Suppressor macrophage treated with lipopolysaccharide for 4 hours (primary cell): ENCODE results near the gene KIAA1191.

ENCODE experiments used
- DNase-seq: peaks from one replicate; pipeline ENCODE4 v3.0.0-alpha.2; 2020

The KIAA1191 gene

DNA sequence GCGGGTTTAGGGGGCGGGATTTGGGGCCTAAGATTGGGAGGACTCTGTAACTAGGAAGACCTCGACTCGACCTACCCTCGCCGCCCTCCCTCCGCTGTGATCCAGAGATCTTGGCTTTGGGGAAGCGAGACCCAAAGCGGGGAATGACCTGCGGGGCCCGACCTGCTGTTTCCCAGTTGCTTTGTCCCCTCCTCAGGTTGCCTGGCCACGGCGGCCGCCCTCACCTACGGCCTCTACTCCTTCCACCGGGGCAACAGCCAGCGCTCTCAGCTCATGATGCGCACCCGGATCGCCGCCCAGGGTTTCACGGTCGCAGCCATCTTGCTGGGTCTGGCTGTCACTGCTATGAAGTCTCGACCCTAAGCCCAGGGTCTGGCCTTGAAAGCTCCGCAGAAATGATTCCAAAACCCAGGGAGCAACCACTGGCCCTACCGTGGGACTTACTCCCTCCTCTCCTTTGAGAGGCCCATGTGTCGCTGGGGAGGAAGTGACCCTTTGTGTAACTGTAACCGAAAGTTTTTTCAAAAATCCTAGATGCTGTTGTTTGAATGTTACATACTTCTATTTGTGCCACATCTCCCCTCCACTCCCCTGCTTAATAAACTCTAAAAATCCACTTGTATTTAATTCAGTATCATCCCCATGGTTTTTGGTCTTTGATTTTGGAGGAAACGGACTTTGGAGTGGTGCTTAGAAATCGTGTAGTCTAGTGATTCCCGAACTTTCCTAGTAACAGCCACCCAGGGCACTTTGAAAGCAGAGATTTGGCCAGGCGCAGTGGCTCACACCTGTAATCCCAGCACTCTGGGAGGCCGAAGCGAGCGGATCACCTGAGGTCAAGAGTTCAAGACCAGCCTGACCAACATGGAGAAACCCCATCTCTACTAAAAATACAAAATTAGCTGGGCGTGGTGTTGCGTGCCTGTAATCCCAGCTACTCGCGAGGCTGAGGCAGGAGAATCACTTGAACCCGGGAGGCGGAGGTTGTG lies 27.9 kb upstream of the KIAA1191 start:
- DNase-seq = peak; percentile 48

DNA sequence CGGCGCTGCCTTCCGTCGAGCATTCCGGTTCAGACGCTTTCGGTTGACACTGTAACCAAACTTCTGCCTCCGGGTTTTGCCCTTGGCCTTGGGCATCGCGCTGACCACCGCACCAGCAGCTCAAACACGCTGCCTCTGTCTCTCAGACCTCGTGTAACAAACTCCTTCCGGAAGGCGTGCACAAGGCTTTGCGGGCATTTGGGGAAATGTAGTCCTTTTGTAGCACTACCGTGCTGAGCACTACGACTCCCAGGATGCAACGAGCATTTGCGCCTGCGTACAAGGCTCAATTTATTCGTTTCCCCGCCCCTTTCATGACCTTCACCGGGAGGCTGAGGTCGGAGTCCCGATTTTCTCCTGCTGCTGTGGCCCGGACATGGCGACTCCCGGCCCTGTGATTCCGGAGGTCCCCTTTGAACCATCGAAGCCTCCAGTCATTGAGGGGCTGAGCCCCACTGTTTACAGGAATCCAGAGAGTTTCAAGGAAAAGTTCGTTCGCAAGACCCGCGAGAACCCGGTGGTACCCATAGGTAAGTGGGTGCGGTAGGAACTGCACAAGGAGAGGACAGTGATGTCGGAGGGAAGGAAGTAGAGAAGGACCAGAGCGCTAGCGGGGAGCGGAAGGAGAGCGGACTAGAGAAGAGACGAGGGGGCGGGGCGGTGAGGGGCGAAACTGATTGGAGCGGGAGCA lies 27.0 kb upstream of the KIAA1191 start, which contains the start of the genes HIGD2A and NOP16:
HIGD2A (plus strand) TSS at position 308 of the 691 bp plus-strand sequence; CDS start at position 377, 69 bp downstream.
NOP16 (minus strand) TSS at position 155 of the 691 bp plus-strand sequence; CDS start at position 96, 59 bp downstream.
- peak; percentile 99 for DNase-seq

DNA sequence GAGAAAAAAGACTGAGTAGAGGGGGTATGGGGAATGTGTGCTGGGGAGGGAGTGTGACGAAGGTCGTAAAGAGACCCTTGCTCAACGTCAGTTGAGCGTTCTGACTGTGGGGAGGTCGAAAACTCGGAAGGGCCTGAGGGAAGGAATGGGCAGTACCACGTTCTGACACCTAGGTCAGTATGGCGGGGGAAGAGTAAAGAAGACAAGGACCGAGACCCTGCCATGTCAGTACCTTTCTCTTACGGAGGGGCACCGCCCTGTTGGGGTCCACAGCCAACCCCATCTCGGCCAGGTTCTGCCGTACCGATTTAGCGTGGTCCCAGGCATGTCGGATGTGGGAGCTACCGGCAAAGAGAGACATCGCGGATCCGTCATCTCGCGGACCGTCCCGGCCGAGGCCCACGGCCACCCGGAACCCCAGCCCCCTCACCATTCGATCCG lies 26.5 kb upstream of the KIAA1191 start:
- peak; percentile 9 for DNase-seq

DNA sequence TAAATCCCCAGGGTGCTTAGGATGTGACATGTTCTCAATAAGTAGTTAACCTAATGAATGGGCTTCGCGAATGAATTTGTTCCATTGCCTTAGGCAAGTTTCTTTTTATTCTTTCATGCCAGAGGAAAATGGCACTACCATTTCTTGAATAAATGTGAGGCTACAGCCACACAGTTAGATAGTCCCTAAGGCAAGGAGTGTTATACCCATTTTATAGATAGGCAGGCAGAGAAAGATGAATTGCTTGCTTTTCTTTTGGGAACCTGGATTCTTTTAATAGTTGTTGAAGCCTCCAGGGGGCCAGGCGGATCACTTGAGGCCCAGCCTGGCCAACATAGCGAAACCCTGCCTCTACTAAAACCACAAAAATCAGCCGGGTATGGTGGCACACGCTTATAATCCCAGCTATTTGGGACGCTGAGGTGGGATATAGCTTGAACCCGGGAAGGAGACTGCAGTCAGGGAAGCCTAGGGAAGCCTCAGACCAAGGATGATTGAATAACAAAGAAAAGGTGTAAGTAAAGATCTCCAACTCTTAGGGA lies 25.9 kb upstream of the KIAA1191 start:
- DNase-seq = no peak

DNA sequence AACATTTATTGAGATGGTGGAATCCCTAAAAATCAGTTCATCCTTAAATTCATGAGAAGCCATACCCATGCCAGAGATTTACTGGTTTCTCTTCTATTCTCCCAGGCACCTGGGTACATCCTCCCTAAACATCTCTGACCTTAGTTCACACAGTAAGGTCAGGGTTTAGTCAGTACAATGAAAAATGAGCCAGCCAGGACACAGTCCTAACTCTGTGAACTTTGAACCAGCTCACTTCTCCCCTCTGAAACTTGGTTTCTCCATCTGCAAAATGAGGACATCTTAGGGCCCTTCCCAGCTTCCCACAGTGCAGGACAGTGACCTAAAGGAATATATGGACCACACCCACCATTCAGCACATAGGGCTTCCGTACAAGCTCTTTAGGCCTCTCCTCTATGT lies 24.9 kb upstream of the KIAA1191 start:
- no peak for DNase-seq

DNA sequence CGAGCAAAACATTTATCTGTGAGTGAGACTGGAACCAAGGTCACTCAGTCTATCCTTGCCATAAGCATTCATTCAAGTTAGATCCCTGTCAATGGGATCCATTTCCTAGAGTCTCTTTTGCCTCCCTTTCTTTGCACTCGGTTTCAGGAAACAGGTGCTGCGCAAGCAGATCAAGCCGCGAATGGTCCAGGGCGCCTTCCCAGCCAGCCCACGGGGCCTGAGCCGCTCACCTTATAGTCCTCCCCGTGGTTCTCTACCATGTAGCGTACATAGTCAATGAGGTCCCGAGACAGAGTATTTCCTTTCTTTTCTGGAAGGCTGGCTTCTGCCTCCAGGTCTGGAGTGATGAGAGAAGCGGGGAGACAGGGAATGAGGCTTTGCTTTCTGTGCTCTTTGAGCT lies 23.4 kb upstream of the KIAA1191 start:
- no peak for DNase-seq

DNA sequence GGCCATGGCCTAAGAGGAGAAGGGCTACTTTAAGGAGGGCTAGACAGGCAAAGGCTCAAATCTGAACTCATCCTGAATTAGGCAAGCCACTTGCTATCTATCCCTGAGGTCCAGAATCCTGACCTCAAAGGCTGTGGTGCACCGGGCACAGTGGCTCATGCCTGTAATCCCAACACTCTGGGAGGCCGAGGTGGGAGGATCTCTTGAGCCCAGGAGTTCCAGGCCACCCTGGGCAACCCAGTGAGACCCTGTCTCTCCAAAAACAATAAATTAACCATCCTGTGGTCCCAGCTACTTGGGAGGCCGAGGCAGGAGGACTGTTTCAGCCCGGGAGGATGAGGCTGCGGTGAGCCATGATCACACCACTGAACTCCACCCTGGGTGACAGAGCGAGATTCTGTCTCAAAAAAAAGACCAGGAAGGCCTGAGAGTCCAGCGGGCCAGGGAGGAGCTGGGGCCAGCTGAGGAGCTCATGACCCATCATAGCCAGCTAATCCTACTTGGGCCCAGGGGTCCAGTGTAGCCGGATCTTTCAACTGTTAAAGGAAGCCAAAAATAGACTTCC lies 22.9 kb upstream of the KIAA1191 start:
- DNase-seq = no peak

DNA sequence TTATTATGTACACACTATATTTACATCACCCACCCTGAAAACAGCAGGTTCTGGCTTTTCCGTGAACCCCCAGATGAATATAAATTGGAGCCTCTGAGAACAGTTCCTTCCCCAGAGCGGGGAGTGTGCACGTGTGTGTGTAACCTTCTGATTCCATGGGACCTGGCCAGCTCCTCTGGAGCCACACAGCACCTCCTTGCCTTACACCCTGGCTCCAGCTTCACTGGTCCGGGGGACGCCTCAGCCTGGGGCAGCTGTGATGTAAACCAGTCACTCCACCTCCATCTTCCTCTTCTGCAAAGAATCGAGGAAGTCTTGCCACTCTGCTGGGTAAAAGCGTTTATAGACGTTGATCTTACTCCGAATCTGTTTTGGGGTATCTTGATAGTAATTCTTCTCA lies 22.4 kb upstream of the KIAA1191 start:
- DNase-seq = no peak

DNA sequence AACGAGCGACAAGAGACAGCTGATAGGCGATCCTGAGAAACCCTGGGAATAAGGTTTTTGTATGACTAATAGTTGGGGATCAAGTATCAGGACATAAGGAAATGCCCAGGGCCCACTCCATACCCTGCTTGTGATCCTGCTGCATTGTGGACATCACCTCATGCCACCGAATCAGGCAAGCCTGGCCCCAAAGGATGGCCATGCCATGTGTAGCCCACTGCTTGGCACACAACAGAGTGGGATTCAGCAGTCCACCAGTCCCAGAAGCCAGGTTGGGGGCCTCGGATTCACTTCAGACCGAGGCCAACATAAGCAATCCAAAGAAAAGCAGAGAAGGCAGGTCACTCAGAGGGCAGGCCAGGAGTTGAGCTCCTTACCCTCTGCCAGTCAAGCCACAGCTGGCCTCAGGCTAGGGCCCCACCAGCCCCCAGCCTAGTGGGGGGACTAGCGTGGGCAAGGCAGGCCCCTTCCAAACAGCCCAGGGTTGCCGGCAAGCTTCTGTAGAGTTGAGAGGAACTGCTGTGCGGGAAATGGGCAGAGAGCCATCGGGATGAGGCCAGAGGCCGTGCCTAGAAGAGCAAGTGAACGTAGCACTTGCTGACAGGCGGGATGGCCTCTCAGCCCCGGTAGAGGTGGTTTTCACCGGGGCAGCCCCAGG lies 21.8 kb upstream of the KIAA1191 start:
- DNase-seq = no peak

DNA sequence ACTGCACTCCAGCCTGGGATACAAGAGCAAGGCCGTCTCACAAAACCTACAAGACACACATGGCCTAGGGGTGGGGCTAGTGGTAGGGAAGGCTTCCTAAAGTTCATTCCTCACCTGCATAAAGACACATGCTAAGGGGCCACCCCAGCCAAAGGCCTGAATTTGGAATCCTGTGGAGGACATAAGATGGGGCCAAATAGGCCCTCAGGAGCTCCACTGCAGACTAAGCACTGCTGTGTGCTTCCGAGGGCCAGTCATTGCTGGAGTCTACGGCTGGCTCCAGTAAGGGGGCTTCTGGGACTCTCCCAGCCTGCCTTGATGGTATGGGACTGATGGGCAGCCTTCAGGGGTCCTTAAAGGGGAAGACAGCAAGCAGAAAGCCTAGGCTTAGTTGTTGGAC lies 21.2 kb upstream of the KIAA1191 start:
- DNase-seq = no peak

DNA sequence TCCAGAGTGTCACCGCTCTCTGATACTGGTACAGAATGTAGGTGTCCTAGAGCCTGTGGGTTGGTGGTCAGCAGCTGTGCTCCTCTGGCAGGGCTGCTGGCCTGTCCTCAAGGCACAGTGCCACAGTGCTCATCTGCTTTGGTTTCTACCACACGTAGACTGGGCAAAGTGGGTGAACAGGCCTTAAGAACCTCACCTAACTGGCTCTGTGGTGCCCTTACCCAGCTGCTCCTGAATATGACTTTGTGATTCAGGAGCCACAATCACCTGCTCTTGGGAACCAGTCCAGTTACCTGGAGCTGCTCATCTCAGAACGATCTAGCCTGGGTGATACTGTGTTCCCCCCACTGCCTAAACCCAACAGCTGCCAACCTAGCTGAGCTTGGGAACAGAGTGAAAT lies 20.4 kb upstream of the KIAA1191 start:
- DNase-seq = no peak

DNA sequence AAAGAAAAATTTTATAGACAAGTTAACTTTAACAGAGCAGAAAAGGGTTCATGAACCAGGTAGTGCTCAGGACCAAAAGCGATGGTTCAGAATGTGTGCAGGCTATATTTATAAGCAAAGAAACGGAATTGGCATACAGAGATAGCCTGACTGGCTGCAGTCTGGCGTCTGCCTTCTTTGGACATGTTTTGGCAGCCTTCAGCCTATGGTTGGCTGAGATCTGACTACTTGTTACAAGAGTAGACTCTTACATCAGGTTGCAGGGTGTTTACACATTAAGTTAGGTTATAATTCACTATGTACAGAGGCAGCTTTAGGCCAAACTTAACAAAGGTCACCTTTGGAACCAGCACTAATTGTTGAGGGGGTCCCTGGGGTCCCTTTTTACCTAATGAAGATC lies 19.9 kb upstream of the KIAA1191 start:
- DNase-seq = no peak

DNA sequence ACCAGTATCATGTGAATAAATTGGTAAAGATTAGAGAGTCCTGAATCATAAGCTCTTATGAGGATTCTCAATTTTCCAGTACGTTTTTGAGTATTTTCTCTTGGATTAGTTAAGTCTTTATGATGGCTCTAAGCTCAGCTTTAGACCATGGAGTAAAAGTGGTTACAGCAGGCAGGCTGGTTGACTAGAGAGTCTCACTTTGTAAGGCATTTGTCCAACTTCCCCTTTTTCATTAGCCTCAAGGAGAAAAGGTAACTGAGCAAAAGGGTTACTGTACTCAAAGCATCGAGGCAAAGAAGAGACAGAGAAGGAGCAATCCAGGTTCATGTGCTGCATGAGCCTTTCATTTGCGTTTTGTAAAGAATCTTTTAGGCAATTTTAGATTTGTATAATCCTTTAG lies 18.3 kb upstream of the KIAA1191 start:
- no peak for DNase-seq

DNA sequence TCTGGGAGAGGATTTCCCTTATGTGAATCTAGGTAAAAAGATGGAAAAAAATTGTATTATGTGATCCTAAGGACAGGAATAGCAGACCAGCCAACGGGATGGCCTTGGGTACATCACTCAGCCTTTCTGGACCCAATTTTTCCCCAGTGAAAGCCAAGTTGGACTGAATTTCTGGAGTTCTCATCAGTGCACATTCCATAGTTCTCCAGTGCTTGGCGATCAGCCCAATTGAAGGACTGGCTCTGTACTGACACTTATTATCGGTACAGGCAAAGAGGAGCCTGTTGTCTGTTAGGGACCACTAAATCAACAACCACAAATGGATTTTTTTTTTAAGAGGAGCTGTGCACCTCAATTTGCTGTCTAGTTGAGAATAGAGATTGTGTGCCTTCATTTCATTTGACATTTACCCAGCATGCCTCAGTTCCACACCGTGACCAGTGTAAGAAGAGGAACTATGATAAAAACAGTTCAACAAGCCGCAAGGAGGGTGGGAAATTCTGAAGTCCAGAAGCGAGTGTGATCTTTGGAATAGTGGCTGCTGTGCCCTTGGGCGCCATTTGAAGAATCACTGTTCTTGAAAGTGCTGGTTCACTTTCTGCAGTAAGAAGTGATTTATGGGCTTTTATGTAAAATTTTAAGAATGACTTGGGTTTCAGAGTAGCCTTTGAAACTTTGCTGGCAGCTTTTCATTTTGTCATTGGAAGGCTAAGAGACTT lies 11.7 kb upstream of the KIAA1191 start:
- no peak for DNase-seq

DNA sequence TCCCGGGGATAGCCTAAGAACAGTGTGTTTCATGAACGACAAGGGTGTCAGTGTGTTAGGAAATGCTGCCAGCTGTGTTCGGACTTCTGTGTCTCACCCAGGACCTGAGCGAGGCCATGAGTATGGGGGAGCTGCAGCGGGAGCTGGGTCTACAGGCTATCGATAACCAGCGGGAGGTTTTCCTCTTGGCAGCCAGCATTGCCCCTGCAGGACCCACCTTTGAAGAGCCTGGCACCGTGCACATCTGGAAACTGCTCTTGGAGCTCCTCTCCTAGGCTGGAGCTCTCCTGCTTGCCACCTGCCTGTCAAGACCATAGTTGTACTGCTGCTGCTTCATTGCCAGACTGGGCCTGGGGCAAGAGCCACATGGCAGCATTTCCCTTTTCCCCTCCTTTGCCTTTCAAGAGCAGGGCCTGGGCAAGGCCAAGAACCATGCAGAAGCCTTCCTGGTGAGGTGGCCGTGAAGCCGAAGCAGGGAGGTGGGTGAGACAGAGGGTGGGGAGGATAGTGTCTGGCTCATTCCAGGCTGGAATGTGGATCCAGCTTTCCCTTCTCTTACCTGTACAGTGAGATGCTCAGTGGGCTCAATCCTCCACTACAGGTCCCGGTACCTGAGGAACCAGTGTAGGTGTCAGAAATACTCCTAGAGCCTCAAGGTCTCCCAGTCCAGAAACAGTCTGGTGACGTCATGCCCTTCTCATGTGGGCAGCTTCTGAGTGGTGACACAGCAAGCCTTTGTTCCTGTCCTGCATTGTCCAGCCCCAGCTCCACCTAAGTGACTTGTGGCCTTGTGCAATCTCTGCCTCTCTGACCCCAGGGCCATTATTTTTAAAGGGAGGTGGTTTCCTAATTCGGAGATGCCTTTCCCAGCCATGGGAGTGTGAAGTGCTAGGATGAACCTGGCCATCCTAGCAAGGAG lies 10.3 kb upstream of the KIAA1191 start:
- DNase-seq = peak; percentile 38

DNA sequence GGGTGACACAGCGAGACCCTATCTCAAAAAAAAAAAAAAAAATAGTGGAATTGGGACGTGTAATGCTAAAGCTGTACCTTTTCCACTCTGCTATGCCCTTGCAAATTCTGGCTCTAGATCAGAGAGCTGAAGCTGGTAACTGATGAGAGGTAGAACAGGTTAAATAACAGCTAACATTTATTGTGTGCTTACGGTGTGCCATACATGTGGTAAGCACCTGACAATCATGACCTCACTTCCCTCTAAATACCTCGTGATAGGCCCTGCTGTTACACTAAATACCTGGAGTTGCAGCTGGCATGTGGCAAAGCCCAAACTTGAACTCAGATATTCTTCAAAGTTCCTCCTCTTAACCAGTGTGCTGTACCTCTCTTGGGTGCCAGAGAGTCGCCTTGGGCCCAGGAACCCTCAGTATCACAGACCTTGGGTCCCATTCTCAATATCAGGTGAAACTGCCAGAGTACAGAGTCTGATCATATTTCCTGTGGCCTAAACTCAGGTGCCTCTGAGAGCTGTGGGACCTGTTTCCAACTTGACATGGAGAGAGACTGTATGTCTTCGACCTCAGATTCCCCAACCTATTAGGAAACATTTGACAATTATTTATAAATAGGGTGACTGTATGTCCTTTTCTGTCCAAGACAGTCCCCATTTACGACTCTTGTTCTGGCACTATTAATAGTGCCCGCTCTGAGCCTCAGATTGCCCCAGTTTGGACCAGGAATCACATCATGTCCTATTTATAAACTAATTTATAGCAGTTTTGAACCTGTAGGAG lies 8.6 kb upstream of the KIAA1191 start:
- DNase-seq = no peak

DNA sequence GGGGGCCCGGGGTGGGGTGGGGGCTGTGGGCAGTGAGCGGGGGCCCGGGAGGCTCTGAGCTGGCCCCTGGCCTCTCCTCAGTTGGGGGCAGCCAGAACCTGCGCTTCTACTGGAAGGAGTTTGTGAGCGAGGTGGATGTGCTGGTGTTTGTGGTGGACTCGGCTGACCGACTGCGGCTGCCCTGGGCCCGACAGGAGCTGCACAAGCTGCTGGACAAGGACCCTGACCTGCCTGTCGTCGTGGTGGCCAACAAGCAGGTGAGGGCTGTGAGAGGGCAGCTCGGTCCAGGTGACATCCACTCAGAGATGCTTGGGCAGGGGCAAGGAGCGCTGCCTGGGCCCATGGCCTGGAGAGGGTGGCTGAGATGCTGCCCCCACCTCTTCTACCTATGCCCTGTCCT lies 7.2 kb upstream of the KIAA1191 start:
- no peak for DNase-seq

DNA sequence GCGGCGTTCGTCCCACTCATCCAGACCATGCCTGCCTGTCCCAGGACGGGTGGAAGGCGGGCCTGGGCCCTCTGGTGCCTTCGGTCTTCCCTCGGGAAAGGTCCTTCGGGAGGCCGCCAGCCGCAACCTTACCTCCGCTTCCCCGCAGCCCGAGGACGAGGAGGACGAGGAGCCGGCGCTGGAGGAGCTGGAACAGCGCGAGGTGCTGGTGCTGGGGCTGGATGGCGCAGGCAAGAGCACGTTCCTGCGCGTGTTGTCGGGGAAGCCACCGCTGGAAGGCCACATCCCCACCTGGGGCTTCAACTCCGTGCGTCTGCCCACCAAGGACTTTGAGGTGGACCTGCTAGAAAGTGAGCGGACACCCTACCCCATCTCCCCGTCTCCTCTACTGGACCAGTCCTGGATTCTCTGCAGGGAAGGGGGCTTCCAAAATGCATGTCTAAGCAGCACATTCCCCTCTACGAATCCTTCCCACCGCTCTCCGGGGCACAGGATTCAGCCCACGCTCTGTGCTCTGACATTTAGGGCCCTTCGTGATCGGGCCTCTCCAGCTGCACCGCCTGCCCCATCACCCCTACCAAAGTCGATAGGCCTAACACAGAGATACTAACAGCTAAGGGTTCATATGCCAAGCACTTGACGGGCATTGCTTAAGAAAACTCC lies 4.8 kb upstream of the KIAA1191 start:
- DNase-seq = no peak
